HG03439 (cell line): ENCODE data around the gene RETSAT.
A peak's percentile ranks its signal among the peaks of the same experiment; 100 is the strongest.
"Not testable (repeated sequence)": the region's sequence is repeated elsewhere in the genome, so short reads cannot be mapped to it uniquely, and the experiment has no call there.

Source experiments
- ATAC-seq: cut with Tn5 transposase; IDR thresholded peaks from one replicate; pipeline ENCODE4 v1.9.1; 2021; ENCODE audit warnings: mild to moderate bottlenecking, moderate library complexity; ENCODE audit not compliant: unreplicated experiment

The RETSAT gene

GRCh38 chr2:85334928-85335327 lies 19.4 kb downstream of the RETSAT start:
- no peak for ATAC-seq

- not testable (repeated sequence) for ATAC-seq
Measured at GRCh38 chr2:85333877-85334276, 20.5 kb downstream of the RETSAT start.

GRCh38 chr2:85330839-85331636 lies 23.3 kb downstream of the RETSAT start:
- ATAC-seq, result no peak

- ATAC-seq, result not testable (repeated sequence)
Measured at GRCh38 chr2:85329701-85330100, 24.6 kb downstream of the RETSAT start.

GRCh38 chr2:85329181-85329651 lies 25.1 kb downstream of the RETSAT start:
- no peak for ATAC-seq

- ATAC-seq, result peak; percentile 84
Measured at GRCh38 chr2:85327822-85328617, 26.3 kb downstream of the RETSAT start, which contains the start of gene TGOLN2. Gene TGOLN2, minus strand, starts transcription at chr2:85327989. Its CDS starts 27 bp downstream, at chr2:85327962.

- peak; percentile 23 for ATAC-seq
Measured at GRCh38 chr2:85327160-85327821, 27.0 kb downstream of the RETSAT start.

- ATAC-seq, result no peak
Measured at GRCh38 chr2:85326406-85327159, 27.7 kb downstream of the RETSAT start.

GRCh38 chr2:85325466-85325811 lies 28.9 kb downstream of the RETSAT start:
- no peak for ATAC-seq

- ATAC-seq, result no peak
Measured at GRCh38 chr2:85324639-85325465, 29.5 kb downstream of the RETSAT start.

- ATAC-seq, result not testable (repeated sequence)
Measured at GRCh38 chr2:85323988-85324367, 30.4 kb downstream of the RETSAT start.

- ATAC-seq, result no peak
Measured at GRCh38 chr2:85323351-85323987, 30.9 kb downstream of the RETSAT start.

- ATAC-seq, result no peak
Measured at GRCh38 chr2:85319796-85320195, 34.5 kb downstream of the RETSAT start.

- no peak for ATAC-seq
Measured at GRCh38 chr2:85318222-85319074, 35.9 kb downstream of the RETSAT start.

- not testable (repeated sequence) for ATAC-seq
Measured at GRCh38 chr2:85315921-85316320, 38.4 kb downstream of the RETSAT start.

- ATAC-seq, result no peak
Measured at GRCh38 chr2:85314884-85315242, 39.5 kb downstream of the RETSAT start.

- ATAC-seq, result no peak
Measured at GRCh38 chr2:85312404-85312803, 41.9 kb downstream of the RETSAT start.

- ATAC-seq, result no peak
Measured at GRCh38 chr2:85310330-85310729, 44.0 kb downstream of the RETSAT start.
